RWPE1 (cell line): ENCODE data around the gene ZNF217.
"Not testable (repeated sequence)": the region's sequence is repeated elsewhere in the genome, so short reads cannot be mapped to it uniquely, and the experiment has no call there.

ENCODE experiments used
- CTCF ChIA-PET: fragments of 350-600 bp; sonication (Branson Sonifier 250); formaldehyde crosslinking; extraction: SDS; loops from one replicate; lab custom pipeline; 2021; lab: Yijun Ruan, JAX
- POLR2A ChIA-PET: fragments of 400-600 bp; formaldehyde crosslinking; extraction: SDS; loops from one replicate; lab custom pipeline; 2020; ENCODE audit warnings: antibody characterized with exemption; ENCODE audit not compliant: low non-redundant PET; lab: Yijun Ruan, JAX
- DNase-seq: peaks from one replicate; pipeline ENCODE4 v3.0.0; 2012; ENCODE audit warnings: low spot score
- H3K27ac ChIP-seq: fragments of 450-650 bp; 2 replicates; pipeline ENCODE4 v1.5.1; 2017
- TF ChIP-seq, protein P1 (sequence below): fragments of 450-650 bp; conservative IDR thresholded peaks from 2 replicates; pipeline ENCODE4 v1.5.1; 2017; ENCODE audit warnings: low read depth, mild to moderate bottlenecking

The ZNF217 gene

GRCh38 chr20:53599910-53600632 lies 6.4 kb upstream of the ZNF217 start:
- TF ChIP-seq, protein P1, sequence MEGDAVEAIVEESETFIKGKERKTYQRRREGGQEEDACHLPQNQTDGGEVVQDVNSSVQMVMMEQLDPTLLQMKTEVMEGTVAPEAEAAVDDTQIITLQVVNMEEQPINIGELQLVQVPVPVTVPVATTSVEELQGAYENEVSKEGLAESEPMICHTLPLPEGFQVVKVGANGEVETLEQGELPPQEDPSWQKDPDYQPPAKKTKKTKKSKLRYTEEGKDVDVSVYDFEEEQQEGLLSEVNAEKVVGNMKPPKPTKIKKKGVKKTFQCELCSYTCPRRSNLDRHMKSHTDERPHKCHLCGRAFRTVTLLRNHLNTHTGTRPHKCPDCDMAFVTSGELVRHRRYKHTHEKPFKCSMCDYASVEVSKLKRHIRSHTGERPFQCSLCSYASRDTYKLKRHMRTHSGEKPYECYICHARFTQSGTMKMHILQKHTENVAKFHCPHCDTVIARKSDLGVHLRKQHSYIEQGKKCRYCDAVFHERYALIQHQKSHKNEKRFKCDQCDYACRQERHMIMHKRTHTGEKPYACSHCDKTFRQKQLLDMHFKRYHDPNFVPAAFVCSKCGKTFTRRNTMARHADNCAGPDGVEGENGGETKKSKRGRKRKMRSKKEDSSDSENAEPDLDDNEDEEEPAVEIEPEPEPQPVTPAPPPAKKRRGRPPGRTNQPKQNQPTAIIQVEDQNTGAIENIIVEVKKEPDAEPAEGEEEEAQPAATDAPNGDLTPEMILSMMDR: no peak
- CTCF ChIA-PET: interaction anchor here (0.8 kb wide), 1 partner anchor 13 kb away, joined by 3 read pairs; no protein-coding TSS in a partner anchor
- H3K27ac ChIP-seq: peak overlapping the region; percentile 14; the same call in 1 of the 2 replicates
- POLR2A ChIA-PET: no interaction called here
- DNase-seq: no peak

DNA sequence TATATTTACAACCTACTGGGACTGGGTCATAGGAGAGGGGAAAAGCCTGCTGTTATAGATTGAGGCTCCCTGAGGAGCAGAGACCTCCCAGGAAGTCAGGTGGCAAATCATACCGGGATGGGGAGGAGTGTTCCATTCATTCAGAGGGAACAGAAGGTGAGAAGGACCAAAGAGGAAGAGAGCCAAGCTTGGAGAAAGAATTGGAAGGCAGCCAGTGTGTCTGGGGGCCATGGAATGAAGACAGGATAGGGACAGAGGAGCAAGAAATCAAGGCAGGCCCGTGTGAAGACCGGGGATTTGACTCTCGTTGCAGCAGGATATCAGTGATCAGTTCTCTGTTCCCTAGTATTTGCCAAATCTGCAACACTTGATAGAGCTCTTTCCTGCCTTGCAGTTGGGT lies 5.7 kb upstream of the ZNF217 start:
- no peak for DNase-seq
- CTCF ChIA-PET: interaction anchor here (0.8 kb wide), 1 partner anchor 14 kb away, joined by 3 read pairs; no protein-coding TSS in a partner anchor
- POLR2A ChIA-PET: no interaction called here
- peak overlapping the region; percentile 14; the same call in 1 of the 2 replicates for H3K27ac ChIP-seq
- TF ChIP-seq, protein P1: no peak

DNA sequence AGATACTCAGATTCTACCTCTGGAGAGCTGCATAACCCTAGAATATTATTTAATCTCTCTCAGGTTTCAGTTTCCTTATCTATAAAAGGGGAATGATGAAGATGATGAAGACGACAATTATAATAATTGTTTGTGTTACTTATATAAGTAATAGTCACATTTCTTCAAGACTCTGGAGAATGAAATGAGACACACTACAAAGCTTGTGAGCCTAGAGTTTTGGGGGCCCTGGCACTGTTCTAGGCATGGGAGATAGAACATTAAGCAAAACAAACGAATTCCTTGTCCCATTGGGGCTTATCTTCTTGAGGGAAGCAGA lies 5.4 kb upstream of the ZNF217 start:
- TF ChIP-seq, protein P1: no peak
- DNase-seq: no peak
- ChIA-PET POLR2A (no interaction called here), CTCF (interaction anchor here (0.6 kb wide), 1 partner anchor 181 kb away, joined by 3 read pairs; no protein-coding TSS in a partner anchor)
- no peak overlapping the region for H3K27ac ChIP-seq

- no peak for DNase-seq
- TF ChIP-seq, protein P1: no peak
- ChIA-PET POLR2A (no interaction called here), CTCF (interaction anchor here (0.6 kb wide), 1 partner anchor 181 kb away, joined by 3 read pairs; no protein-coding TSS in a partner anchor)
- H3K27ac ChIP-seq: peak overlapping the region; percentile 14; the same call in 1 of the 2 replicates
Measured at GRCh38 chr20:53598140-53599043, 4.8 kb upstream of the ZNF217 start.

GRCh38 chr20:53597521-53598120 lies 4.0 kb upstream of the ZNF217 start:
- H3K27ac ChIP-seq: no peak overlapping the region
- no peak for DNase-seq
- CTCF ChIA-PET: interaction anchor here (0.6 to 1.4 kb wide), 3 partner anchors 14 to 66 kb away, joined by 3 to 4 read pairs (median 3); no protein-coding TSS in a partner anchor
- TF ChIP-seq, protein P1: no peak
- POLR2A ChIA-PET: no interaction called here

- no peak overlapping the region for H3K27ac ChIP-seq
- CTCF ChIA-PET: interaction anchor here (0.6 to 1.4 kb wide), 4 partner anchors 14 to 319 kb away, joined by 3 to 5 read pairs (median 4); no protein-coding TSS in a partner anchor
- POLR2A ChIA-PET: no interaction called here
Measured at GRCh38 chr20:53597030-53597482, 3.4 kb upstream of the ZNF217 start.

GRCh38 chr20:53596189-53597001 lies 2.8 kb upstream of the ZNF217 start:
- CTCF ChIA-PET: interaction anchor here (0.6 to 1.4 kb wide), 4 partner anchors 13 to 320 kb away, joined by 3 to 5 read pairs (median 4); no protein-coding TSS in a partner anchor
- H3K27ac ChIP-seq, DNase-seq, POLR2A ChIA-PET: not testable (repeated sequence)

More at GRCh38 chr20:53597030-53597482, 3.4 kb upstream of the ZNF217 start:
- no peak for DNase-seq
- TF ChIP-seq, protein P1: no peak

DNA sequence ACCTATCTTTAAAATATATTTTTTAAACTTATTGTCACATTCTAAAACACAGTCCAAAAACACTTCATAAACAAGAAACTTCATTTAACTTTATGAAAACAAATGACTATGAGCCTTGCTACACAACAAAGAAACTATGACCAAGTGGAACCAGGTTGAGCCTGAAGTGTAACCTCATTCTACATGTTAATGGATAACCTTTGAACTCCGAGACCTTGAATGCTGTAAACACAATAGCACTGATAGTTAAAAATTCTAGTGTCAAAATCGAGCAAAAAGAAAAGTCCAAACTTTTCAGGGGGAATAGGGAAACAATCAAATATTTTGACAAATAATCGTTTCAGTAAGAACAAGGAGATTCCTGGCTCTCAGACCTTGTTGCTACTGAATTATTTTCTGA lies 2.1 kb upstream of the ZNF217 start:
- DNase-seq: not testable (repeated sequence)

More for the DNA sequence above, 2.1 kb upstream of the ZNF217 start:
- POLR2A ChIA-PET, H3K27ac ChIP-seq: not testable (repeated sequence)
- CTCF ChIA-PET: interaction anchor here (1.2 kb wide), 1 partner anchor 14 kb away, joined by 5 read pairs; no protein-coding TSS in a partner anchor
